Measurements from ENCODE around the gene EN2. TPM values are rescaled to one million over a fixed set of nuclear protein-coding genes. Genes with fewer than 3 reads are reported as not detected.
A peak's percentile ranks its signal among the peaks of the same experiment; 100 is the strongest.

Gene EN2
- total RNA-seq, 2 donors from 2014 or later, result not detected

DNA sequence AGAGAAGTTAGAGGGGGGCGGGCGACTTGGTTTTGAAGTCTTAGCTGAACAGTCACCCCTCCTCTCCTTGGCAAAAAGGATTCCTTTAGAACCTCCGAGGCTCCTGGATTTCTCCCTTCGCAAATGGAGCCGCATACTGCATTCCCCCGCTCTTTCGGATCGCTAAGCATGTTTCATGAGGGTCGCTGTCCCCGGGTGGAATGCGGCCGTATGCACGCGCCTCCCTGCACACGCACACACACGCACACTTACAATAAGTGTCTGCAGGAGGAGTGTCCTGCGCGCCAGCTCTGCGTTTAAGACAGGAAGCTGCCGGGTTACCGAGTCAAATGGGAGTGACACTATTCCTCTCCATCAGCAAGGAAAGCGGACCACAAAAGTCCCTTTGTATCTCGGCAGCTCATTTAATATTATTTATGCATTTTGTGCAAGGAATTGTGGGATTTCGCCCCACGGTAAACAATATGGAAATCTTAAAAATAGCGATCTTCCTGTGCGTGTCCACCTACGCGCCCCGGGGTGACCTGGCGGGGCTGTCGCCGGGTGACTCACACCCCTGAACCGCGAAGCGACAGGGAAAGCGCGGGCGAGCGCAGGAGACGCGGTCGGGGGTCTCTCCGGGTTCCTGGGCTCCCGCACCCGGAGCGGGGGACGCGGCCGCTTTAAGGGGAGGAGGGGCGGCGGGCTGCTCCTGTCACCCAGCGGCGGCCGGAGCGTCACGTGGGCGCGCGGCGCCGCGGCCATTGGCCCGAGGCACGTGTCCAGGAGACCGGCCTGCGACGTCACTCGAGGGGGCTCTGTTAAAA, 988 bp upstream of the EN2 start:
- Histone ChIP-seq H3K4me3 (peak overlapping the region; percentile 43), H3K9ac (ENCODE audit: low read depth in 2 of 2, low read length in 2 of 2) (no peak overlapping the region), H3K36me3 (no peaks in the 10 kb centered on the region), H3K27ac (no peak overlapping the region), H3K9me3 (no peaks in the 10 kb centered on the region), H3K27me3 (peaks cover 92% of the 10 kb centered on the region), H3K4me1 (peaks cover 3% of the 10 kb centered on the region)
- TF ChIP-seq, protein P1, sequence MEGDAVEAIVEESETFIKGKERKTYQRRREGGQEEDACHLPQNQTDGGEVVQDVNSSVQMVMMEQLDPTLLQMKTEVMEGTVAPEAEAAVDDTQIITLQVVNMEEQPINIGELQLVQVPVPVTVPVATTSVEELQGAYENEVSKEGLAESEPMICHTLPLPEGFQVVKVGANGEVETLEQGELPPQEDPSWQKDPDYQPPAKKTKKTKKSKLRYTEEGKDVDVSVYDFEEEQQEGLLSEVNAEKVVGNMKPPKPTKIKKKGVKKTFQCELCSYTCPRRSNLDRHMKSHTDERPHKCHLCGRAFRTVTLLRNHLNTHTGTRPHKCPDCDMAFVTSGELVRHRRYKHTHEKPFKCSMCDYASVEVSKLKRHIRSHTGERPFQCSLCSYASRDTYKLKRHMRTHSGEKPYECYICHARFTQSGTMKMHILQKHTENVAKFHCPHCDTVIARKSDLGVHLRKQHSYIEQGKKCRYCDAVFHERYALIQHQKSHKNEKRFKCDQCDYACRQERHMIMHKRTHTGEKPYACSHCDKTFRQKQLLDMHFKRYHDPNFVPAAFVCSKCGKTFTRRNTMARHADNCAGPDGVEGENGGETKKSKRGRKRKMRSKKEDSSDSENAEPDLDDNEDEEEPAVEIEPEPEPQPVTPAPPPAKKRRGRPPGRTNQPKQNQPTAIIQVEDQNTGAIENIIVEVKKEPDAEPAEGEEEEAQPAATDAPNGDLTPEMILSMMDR (IDR thresholded peaks at IDR 0.05), result no peak
- intact Hi-C loops (cut with DNase I), result no loop called here
- peak; percentile 71 for DNase-seq

DNA sequence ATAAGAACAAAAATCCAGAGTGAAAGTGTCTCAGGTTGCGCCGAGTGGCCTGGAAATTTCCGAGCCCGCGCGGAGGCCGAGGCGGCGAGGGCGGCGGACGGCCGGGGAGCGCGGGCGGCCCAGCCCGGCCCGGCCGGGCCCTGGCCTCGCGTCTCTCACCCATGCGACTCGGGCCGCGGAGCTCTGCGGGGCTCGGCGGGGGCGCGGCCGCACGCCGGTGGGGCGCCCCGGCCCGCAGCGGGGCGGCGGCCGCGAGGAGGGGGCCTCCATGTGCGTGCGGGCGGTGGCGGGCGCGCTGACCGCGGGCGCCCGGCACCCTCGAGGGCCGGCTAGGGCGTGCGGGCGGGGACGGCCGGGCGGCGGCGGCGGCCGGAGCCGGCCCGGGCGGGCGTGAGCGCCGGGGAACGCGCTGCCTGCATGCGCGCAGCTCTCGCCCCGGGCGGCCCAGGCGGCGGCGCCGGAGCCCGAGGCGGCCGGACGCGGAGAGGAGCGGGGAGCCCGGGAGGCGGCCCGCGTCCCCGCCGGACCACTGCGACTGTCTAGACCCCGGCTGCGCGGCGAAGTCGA, 302 bp upstream of the EN2 start:
- TF ChIP-seq, protein P1 (IDR thresholded peaks at IDR 0.05), result no peak
- Histone ChIP-seq H3K27ac (no peak overlapping the region), H3K27me3 (peaks cover 93% of the 10 kb centered on the region), H3K9ac (ENCODE audit: low read depth in 2 of 2, low read length in 2 of 2) (no peak overlapping the region), H3K4me3 (peak overlapping the region; percentile 43), H3K36me3 (no peaks in the 10 kb centered on the region), H3K4me1 (peaks cover 3% of the 10 kb centered on the region), H3K9me3 (no peaks in the 10 kb centered on the region)
- DNase-seq, result no peak
- intact Hi-C loops (cut with DNase I), result no loop called here

- TF ChIP-seq, protein P1 (IDR thresholded peaks at IDR 0.05), result no peak
- peaks cover 3% of the 10 kb centered on the region for H3K4me1 ChIP-seq
- H3K27ac ChIP-seq, result no peak overlapping the region
- H3K27me3 ChIP-seq, result peaks cover 95% of the 10 kb centered on the region
- H3K9me3 ChIP-seq, result no peaks in the 10 kb centered on the region
- peak overlapping the region; percentile 15 for H3K4me3 ChIP-seq
- intact Hi-C loops (cut with DNase I), result no loop called here
- no peak for DNase-seq
- H3K9ac ChIP-seq (ENCODE audit: low read depth in 2 of 2, low read length in 2 of 2), result no peak overlapping the region
- H3K36me3 ChIP-seq, result no peaks in the 10 kb centered on the region
Observed at GRCh38 chr7:155458878-155459699, 1.2 kb downstream of the EN2 start.

DNA sequence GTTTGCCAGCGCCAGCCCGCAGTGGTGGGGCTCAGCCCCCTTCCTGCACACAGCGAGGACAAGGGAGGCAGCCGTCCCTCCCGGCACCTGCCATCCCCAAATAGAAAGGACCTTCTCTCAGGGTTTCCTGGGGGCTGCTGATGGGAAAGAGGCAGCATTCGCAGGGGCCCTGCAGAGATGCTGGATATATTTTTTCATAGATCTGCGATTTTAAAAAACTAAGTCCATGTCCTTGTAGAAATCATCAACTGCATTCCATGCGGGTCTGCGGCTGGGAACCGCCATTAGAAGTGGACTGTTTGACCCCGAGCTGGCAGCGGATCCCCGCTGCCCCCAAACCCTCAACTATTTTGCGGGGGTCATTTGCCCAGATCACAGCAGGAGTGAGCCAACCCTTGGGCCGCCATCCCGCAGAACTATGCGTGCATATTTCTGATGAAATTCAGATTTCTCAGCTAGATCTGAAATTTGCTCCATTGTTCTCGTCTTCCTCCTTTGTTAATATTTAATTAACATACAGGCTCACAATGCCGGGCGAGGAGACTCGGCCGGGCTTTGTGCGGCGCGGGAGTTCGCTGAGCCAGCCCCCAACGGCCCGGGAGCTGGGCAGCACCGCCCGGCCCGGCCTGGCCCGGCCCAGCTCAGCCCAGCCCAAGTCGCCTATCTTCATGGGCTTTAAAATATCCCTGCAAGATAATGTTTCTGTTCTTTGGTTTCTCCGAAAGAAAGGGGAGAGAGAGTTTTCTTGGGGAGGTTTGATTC, 2.0 kb downstream of the EN2 start:
- H3K36me3 ChIP-seq, result no peaks in the 10 kb centered on the region
- DNase-seq, result no peak
- no peak overlapping the region for H3K9ac ChIP-seq (ENCODE audit: low read depth in 2 of 2, low read length in 2 of 2)
- H3K9me3 ChIP-seq, result no peaks in the 10 kb centered on the region
- intact Hi-C loops (cut with DNase I), result no loop called here
- no peaks in the 10 kb centered on the region for H3K4me1 ChIP-seq
- H3K27ac ChIP-seq, result no peak overlapping the region
- H3K27me3 ChIP-seq, result peaks cover 95% of the 10 kb centered on the region
- TF ChIP-seq, protein P1 (IDR thresholded peaks at IDR 0.05), result no peak
- no peak overlapping the region for H3K4me3 ChIP-seq
